ENCODE results near the gene P2RX6. TPM values are rescaled to one million over a fixed set of nuclear protein-coding genes. Genes with fewer than 3 reads are reported as not detected.
"Not testable (repeated sequence)": the region's sequence is repeated elsewhere in the genome, so short reads cannot be mapped to it uniquely, and the experiment has no call there.

The P2RX6 gene
- polyA plus RNA-seq, 1 of the 3 experiments (the other 2 are of a cell fraction): 7.1 TPM

- TF ChIP-seq REST (IDR thresholded peaks at IDR 0.05; ENCODE audit: low read depth, low read length) (no peak), USF1 (IDR thresholded peaks at IDR 0.05; ENCODE audit: borderline replicate concordance, low read depth) (no peak), TAF1 (IDR thresholded peaks at IDR 0.05; ENCODE audit: borderline replicate concordance, low read depth, low read length) (no peak)
Measured at GRCh38 chr22:20970939-20971657, 43.9 kb upstream of the P2RX6 start (continued).

GRCh38 chr22:20972014-20972694 lies 42.8 kb upstream of the P2RX6 start:
- WGBS (ENCODE audit: low lambda C conversion rate): 94% methylated on average over 11 of the region's 11 CpGs

GRCh38 chr22:20972933-20973577 lies 41.9 kb upstream of the P2RX6 start:
- CTCF ChIA-PET: interaction anchor here (0.7 to 7.4 kb wide), 5 partner anchors 8 to 130 kb away, joined by 3 to 44 read pairs (median 4); no protein-coding TSS in a partner anchor
- no peaks in the 10 kb centered on the region for H3K27me3 ChIP-seq (ENCODE audit: insufficient read depth)

More at GRCh38 chr22:20972014-20972694, 42.8 kb upstream of the P2RX6 start:
- H4K20me1 ChIP-seq (ENCODE audit: insufficient read depth); H3K27me3 ChIP-seq (ENCODE audit: insufficient read depth); H3K9me2 ChIP-seq; H3K4me2 ChIP-seq; H3K4me3 ChIP-seq (ENCODE audit: low read depth in 2 of 2, low read length in 1 of 2); H3K9me3 ChIP-seq; H3F3A ChIP-seq (replicated peaks; ENCODE audit: insufficient read depth); H3K27ac ChIP-seq (ENCODE audit: low read depth in 2 of 2, low read length in 1 of 2); H3K79me2 ChIP-seq (ENCODE audit: insufficient read depth); H3K36me3 ChIP-seq (replicated peaks in 1 of 2; ENCODE audit: control insufficient read depth in 1 of 2, insufficient read depth in 2 of 2, low read length in 1 of 2); DNase-seq; H2AFZ ChIP-seq (ENCODE audit: low read depth); H3K9ac ChIP-seq: not testable (repeated sequence)
- ChIA-PET POLR2A (interaction anchor here (0.6 to 1.2 kb wide), 2 partner anchors 9 to 28 kb away, joined by 3 read pairs; no protein-coding TSS in a partner anchor), CTCF (interaction anchor here (0.9 to 7.4 kb wide), 4 partner anchors 9 to 86 kb away, joined by 3 to 44 read pairs (median 4); no protein-coding TSS in a partner anchor)
- peaks cover 0 to 13% of the 10 kb centered on the region in 2 experiments; a peak in 1 of 4 replicates for H3K4me1 ChIP-seq (ENCODE audit: control insufficient read depth in 1 of 2, insufficient read depth in 2 of 2, low read depth in 1 of 2, low read length in 1 of 2)

More at GRCh38 chr22:20972933-20973577, 41.9 kb upstream of the P2RX6 start:
- Histone ChIP-seq H2AFZ (ENCODE audit: low read depth) (no peak overlapping the region), H3K4me2 (no peak overlapping the region), H3K36me3 (replicated peaks in 1 of 2; ENCODE audit: control insufficient read depth in 1 of 2, insufficient read depth in 2 of 2, low read length in 1 of 2) (no peaks in the 10 kb centered on the region), H4K20me1 (ENCODE audit: insufficient read depth) (no peaks in the 10 kb centered on the region), H3K9me2 (no peaks in the 10 kb centered on the region), H3K79me2 (ENCODE audit: insufficient read depth) (no peaks in the 10 kb centered on the region), H3F3A (replicated peaks; ENCODE audit: insufficient read depth) (no peaks in the 10 kb centered on the region), H3K27ac (ENCODE audit: low read depth in 2 of 2, low read length in 1 of 2) (no peak overlapping the region), H3K4me1 (ENCODE audit: control insufficient read depth in 1 of 2, insufficient read depth in 2 of 2, low read depth in 1 of 2, low read length in 1 of 2) (peaks cover 0 to 13% of the 10 kb centered on the region in 2 experiments; a peak in 1 of 4 replicates), H3K9me3 (no peaks in the 10 kb centered on the region), H3K4me3 (ENCODE audit: low read depth in 2 of 2, low read length in 1 of 2) (no peak overlapping the region), H3K9ac (no peak overlapping the region)
- DNase-seq: no peak
- POLR2A ChIA-PET: interaction anchor here (1.2 to 1.6 kb wide), 2 partner anchors 8 to 9 kb away, joined by 3 to 6 read pairs; partner anchors contain the start of gene LZTR1
- TF ChIP-seq CTCF (IDR thresholded peaks at IDR 0.05) (no peak), GATA2 (CRISPR knock-in tag; IDR thresholded peaks at IDR 0.05) (no peak), MEF2A (IDR thresholded peaks at IDR 0.05; ENCODE audit: borderline replicate concordance, low read depth) (no peak), NRF1 (IDR thresholded peaks at IDR 0.05; ENCODE audit: low read depth, low read length) (no peak)
- WGBS (ENCODE audit: low lambda C conversion rate): 71% methylated on average over 8 of the region's 21 CpGs

Data from SK-N-SH (cell line).